Ishikawa (cell line): ENCODE results near the gene LPAR3.

ENCODE experiments used
- CEBPB ChIP-seq: IDR thresholded peaks from 2 replicates; pipeline ENCODE4 v1.6.1; 2012
- CREB1 ChIP-seq: IDR thresholded peaks from 2 replicates; pipeline ENCODE4 v1.6.1; 2012; ENCODE audit warnings: low read depth
- EGR1 ChIP-seq: IDR thresholded peaks from 2 replicates; pipeline ENCODE4 v1.6.1; 2012
- EP300 ChIP-seq: IDR thresholded peaks from 2 replicates; pipeline ENCODE4 v1.6.1; 2012; ENCODE audit warnings: borderline replicate concordance
- FOXM1 ChIP-seq: IDR thresholded peaks from 2 replicates; pipeline ENCODE4 v1.6.1; 2012; ENCODE audit warnings: low read depth, borderline replicate concordance
- MAX ChIP-seq: IDR thresholded peaks from 2 replicates; pipeline ENCODE4 v1.6.1; 2012
- NFIC ChIP-seq: IDR thresholded peaks from 2 replicates; pipeline ENCODE4 v1.6.1; 2012
- RAD21 ChIP-seq: IDR thresholded peaks from 2 replicates; pipeline ENCODE4 v1.6.1; 2012; ENCODE audit warnings: low read depth
- REST ChIP-seq: IDR thresholded peaks from 2 replicates; pipeline ENCODE4 v1.6.1; 2012; ENCODE audit warnings: low read depth, mild to moderate bottlenecking
- TAF1 ChIP-seq: IDR thresholded peaks from 2 replicates; pipeline ENCODE4 v1.6.1; 2012; ENCODE audit warnings: low read depth, mild to moderate bottlenecking
- TCF12 ChIP-seq: IDR thresholded peaks from 2 replicates; pipeline ENCODE4 v1.6.1; 2012; ENCODE audit warnings: low read depth
- TEAD4 ChIP-seq: IDR thresholded peaks from 2 replicates; pipeline ENCODE4 v1.6.1; 2012
- USF1 ChIP-seq: IDR thresholded peaks from 2 replicates; pipeline ENCODE4 v1.6.1; 2012
- YY1 ChIP-seq: IDR thresholded peaks from 2 replicates; pipeline ENCODE4 v1.6.1; 2012; ENCODE audit warnings: low read depth
- ZBTB7A ChIP-seq: IDR thresholded peaks from 2 replicates; pipeline ENCODE4 v1.6.1; 2012; ENCODE audit warnings: low read depth

Gene LPAR3

GRCh38 chr1:84781946-84782771 lies 110.8 kb downstream of the LPAR3 start:
- no peak for TF ChIP-seq REST
- 0 out of 2 replicates have a peak, but pooled peaks have one; percentile 16 for TF ChIP-seq MAX
- no peak for TF ChIP-seq CREB1
- TF ChIP-seq NFIC = no peak
- TF ChIP-seq EGR1 = no peak
- TF ChIP-seq TEAD4 = peak; percentile 48
- no peak for TF ChIP-seq CEBPB
- TF ChIP-seq TAF1 = no peak
- TF ChIP-seq ZBTB7A = no peak
- no peak for TF ChIP-seq YY1
- peak; percentile 51 for TF ChIP-seq RAD21
- TF ChIP-seq USF1 = no peak

- TF ChIP-seq TEAD4 (no peak), EGR1 (no peak), YY1 (no peak), FOXM1 (no peak), TAF1 (no peak), CEBPB (no peak), USF1 (no peak), MAX (no peak), TCF12 (no peak), EP300 (no peak), CREB1 (no peak), RAD21 (no peak), REST (no peak), NFIC (no peak), ZBTB7A (no peak)
Measured at GRCh38 chr1:84780000-84780716, 112.8 kb downstream of the LPAR3 start.

- no peak for TF ChIP-seq MAX
- no peak for TF ChIP-seq NFIC
- TF ChIP-seq REST = no peak
- no peak for TF ChIP-seq YY1
- no peak for TF ChIP-seq ZBTB7A
- no peak for TF ChIP-seq TEAD4
- TF ChIP-seq CREB1 = no peak
- TF ChIP-seq USF1 = no peak
- no peak for TF ChIP-seq EP300
- TF ChIP-seq FOXM1 = no peak
- no peak for TF ChIP-seq CEBPB
- TF ChIP-seq EGR1 = no peak
- no peak for TF ChIP-seq RAD21
- TF ChIP-seq TAF1 = no peak
- TF ChIP-seq TCF12 = no peak
Measured at GRCh38 chr1:84776639-84777038, 116.4 kb downstream of the LPAR3 start.
